HG02763 (cell line): ENCODE measurements around the gene GAS1.

Experiments used
- ATAC-seq: cut with Tn5 transposase; IDR thresholded peaks from one replicate; pipeline ENCODE4 v1.9.1; 2021; ENCODE audit warnings: mild to moderate bottlenecking, moderate library complexity; ENCODE audit not compliant: unreplicated experiment

The GAS1 gene

GRCh38 chr9:86965636-86966395 lies 18.5 kb upstream of the GAS1 start:
- ATAC-seq: no peak

- ATAC-seq: no peak
Observed at GRCh38 chr9:86962692-86963091, 15.4 kb upstream of the GAS1 start.

GRCh38 chr9:86960938-86961337 lies 13.6 kb upstream of the GAS1 start:
- ATAC-seq: no peak

- ATAC-seq: no peak
Observed at GRCh38 chr9:86958203-86958602, 10.9 kb upstream of the GAS1 start.

- ATAC-seq: no peak
Observed at GRCh38 chr9:86955561-86955960, 8.3 kb upstream of the GAS1 start.

GRCh38 chr9:86955042-86955441 lies 7.7 kb upstream of the GAS1 start:
- ATAC-seq: no peak

- no peak for ATAC-seq
Observed at GRCh38 chr9:86953181-86953580, 5.9 kb upstream of the GAS1 start.

- ATAC-seq: peak; percentile 63
Observed at GRCh38 chr9:86948074-86948929, 996 bp upstream of the GAS1 start.

- no peak for ATAC-seq
Observed at GRCh38 chr9:86946201-86947145, 833 bp downstream of the GAS1 start.

GRCh38 chr9:86945728-86946200 lies 1.5 kb downstream of the GAS1 start:
- no peak for ATAC-seq

GRCh38 chr9:86944796-86945727 lies 2.2 kb downstream of the GAS1 start:
- ATAC-seq: no peak

GRCh38 chr9:86943201-86944113 lies 3.8 kb downstream of the GAS1 start:
- ATAC-seq: no peak

- no peak for ATAC-seq
Observed at GRCh38 chr9:86942281-86943200, 4.8 kb downstream of the GAS1 start.

- ATAC-seq: no peak
Observed at GRCh38 chr9:86941197-86941596, 6.1 kb downstream of the GAS1 start.

- ATAC-seq: no peak
Observed at GRCh38 chr9:86940774-86941173, 6.5 kb downstream of the GAS1 start.

GRCh38 chr9:86939891-86940290 lies 7.4 kb downstream of the GAS1 start:
- ATAC-seq: no peak

- no peak for ATAC-seq
Observed at GRCh38 chr9:86939321-86939720, 8.0 kb downstream of the GAS1 start.

GRCh38 chr9:86938780-86939179 lies 8.5 kb downstream of the GAS1 start:
- ATAC-seq: no peak
